ENCODE data around the gene PSMB11.
A peak's percentile ranks its signal among the peaks of the same experiment; 100 is the strongest.

The PSMB11 gene

DNA sequence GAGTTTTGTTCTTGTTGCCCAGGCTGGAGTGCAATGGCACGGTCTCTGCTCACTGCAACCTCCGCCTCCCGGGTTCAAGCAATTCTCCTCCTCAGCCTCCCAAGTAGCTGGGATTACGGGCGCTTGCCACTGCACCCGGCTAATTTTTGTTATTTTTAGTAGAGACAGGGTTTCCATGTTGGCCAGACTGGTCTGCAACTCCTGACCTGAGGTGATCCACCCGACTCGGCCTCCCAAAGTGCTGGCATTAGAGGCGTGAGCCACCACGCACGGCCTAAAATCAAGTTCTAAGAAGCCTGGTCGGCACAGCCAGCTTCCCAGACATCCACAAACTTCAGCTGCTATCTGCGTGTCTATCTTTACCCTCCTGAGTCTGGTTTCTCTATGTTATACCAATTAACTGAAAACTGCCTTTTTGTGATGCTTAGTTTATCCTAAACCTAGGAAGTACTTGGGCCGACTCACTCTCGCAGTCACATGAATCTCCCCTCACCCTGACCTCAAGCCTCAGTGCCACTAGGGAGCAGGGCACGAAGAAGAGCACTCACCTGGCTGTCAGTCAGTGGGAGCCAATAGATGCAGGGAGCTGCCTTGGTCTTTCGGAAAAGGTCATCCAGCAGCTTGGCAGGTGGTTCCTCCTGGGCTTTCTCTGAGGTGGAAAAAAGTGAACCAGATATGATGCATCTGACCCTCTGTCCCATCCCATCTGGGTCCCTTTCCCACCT, 18.7 kb downstream of the PSMB11 start:
- no peak for DNase-seq

DNA sequence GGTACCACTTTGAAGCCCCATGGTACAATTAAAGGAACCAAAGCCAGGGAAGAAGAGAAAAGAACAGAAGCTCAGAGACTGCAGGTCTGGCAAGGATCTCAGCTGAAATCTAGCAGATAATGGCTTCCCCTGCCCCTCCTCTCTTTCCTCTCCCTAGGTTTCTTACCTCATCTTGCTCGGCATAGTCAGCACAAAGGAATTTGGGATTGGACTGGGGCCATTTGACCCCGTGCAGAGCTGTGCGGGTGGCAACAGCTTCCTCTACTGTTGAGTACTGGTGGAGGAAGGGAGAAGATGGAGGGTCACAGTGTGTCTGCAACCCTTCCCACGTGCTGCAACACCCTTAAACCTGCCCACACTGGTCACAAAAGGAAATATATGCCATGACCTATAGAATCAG, 20.0 kb downstream of the PSMB11 start:
- no peak for DNase-seq

DNA sequence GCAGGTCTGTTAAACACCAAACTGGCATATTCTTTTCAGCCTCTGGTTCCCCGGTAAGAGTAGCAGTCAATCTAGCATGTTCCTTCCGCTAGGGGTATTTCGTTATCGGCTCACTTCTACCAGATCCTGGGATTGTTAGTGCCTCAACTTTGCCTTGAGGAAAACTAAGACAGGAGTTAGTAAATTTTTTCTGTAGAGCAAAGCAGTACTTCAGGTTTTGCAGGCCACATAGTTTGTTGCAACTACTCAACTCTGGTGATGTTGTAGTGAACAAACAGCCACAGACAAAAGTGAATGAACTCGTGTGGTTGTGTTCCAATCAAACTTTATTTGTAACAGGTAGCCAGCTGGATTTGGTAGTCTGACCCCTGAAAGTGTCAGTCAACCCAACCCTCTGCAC, 21.6 kb downstream of the PSMB11 start:
- DNase-seq = no peak

DNA sequence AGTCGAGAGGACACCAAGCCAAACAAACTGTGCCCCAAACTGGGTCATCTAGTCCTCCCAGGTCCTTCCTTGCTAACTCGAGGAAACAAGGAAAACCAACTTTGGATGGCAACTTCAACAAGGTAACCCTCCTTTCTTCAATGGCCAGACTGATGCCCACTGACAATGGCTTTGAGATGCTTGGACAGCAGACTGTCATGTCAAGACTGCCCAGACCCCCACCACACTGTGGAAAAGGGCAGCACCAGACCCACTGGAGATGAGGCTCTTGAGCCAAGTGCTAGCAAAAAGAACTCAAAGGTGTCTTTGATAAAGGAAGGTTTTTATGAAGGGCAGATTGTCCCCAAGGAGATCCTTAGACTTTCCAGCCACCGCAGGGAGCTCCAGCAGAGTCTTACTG, 24.4 kb downstream of the PSMB11 start:
- no peak for DNase-seq

DNA sequence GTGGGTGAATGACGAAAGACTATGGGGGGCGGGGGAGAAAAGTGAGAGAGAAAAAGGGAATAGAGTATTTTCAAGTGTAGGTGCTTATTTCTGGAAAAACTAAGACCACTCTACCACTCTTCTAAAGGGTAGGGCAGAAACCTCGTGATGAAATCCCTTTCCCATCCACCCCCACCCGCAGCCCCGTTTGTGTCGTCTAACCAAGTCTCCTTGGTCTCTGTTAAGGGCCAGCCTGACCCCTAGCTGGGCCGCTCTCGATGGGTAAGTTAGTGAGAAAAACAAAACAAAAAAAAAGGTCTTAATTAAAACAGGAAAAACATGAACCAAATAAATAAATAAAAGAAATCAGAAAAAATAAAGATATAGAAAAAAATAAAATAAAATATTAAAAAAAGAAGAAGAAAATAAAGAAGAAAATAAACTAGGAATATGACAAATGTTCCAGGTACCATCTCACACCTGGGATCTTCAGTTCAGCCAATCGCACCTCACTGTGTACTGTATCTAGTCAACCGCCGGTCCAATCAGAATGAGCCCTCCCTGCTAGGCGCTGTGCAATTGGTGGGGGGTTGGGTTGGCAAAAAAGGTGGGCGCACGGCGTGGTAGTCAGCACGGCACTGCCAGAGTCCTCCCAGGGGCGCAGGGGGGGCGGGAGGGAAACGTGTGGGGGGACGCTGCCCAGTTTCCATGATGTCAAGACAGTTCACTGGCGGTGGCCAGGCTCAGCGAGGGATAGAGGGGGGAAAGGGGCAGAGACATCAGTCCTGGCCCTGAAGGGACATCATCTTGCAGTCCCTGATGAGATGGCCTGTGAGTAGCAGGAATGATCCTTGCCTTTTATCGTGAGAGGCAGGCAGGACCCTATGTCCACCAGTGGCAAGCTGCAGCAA, 25.1 kb downstream of the PSMB11 start:
- no peak for DNase-seq

DNA sequence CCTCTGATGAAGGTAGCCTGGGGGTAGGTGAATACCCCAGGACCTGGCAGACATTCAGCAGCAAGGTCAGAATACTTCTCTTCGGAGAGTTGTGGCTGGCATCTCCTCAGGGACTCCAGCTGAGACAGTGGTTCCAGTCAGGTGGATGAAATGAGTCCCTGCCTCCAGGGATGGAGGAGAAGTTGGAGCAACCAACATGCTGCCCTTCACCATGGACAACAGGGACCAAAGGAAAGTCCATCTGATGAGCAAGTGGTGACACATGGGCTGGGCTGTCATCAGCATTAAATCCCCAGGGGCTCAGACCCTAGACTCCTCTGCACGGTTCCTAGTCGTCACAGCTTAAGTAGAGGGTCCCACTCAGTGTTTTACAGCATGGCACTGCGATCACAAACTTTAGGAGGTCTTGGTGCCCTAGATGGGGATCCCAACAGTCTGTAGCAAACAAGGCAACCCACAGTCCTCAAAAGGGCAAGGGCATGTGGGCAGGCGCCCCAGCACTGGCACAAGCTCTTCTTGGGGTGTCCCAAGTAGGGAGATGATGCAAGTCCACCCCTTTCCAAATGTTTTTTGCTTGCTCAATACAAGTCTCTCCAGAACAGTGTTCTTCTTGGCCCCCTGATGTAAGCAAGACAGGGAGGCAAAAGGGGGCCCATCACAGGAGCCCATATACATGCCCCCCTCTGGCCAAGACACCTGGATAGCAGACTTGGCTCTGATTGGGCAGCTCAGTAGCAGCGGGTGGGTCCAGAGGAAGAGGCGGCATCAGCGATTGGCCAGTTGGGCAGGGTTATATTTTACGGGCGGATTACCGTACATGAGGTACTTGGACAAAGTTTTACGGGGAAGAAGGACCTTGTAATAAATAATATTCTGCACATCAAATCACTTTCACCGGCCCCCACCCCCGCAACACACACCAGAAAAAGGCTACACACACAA, 26.1 kb downstream of the PSMB11 start:
- DNase-seq = no peak

DNA sequence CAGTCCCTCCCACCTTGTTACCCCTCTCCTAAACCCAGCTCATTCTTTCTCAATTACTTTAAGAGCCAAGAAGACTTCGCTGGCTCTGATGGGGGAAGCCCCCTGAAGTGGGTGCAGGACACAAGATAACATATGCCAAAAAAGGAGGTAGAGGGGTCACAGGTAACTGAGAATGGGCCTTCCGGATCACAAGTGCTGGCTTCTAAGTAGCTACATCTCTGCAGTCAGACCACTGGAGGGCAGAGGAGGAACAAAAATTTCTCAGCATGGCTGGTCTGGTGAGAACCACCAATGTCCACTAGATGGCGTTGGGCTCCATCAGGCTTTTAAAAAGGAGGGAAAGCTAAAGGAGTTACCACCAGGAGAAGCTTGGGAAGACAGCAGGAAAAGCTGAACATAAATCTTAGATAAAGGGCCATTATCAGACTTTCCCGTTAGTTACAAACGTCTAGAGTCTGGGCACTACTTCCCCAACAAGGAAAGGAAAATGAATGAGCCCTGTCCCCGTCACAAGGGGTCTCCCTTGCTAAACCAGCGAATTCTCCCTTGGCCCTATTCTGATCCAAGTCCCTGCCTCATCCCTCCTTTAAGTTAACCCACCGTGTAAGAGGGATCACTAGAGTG, 26.9 kb downstream of the PSMB11 start:
- DNase-seq = peak; percentile 78 to 87

DNA sequence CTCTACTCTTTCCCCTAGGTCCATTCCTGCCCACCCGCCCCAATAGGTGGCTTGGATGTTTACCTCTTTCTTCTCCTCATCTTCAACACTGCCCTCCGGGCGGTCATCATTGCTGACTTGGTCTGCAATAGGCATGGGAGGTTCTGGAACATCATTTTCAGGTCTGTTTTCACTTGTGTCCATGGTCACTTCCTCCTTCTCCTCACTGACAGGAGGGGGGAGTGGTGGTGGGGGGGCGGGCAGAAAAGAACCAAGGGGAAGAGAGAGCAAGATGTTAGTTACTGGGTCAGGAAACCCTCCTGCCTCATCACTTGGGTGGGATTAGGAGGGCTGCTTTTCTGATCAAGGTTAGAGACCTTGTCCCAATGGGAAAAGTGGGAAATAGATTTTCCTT, 27.4 kb downstream of the PSMB11 start:
- DNase-seq = no peak

DNA sequence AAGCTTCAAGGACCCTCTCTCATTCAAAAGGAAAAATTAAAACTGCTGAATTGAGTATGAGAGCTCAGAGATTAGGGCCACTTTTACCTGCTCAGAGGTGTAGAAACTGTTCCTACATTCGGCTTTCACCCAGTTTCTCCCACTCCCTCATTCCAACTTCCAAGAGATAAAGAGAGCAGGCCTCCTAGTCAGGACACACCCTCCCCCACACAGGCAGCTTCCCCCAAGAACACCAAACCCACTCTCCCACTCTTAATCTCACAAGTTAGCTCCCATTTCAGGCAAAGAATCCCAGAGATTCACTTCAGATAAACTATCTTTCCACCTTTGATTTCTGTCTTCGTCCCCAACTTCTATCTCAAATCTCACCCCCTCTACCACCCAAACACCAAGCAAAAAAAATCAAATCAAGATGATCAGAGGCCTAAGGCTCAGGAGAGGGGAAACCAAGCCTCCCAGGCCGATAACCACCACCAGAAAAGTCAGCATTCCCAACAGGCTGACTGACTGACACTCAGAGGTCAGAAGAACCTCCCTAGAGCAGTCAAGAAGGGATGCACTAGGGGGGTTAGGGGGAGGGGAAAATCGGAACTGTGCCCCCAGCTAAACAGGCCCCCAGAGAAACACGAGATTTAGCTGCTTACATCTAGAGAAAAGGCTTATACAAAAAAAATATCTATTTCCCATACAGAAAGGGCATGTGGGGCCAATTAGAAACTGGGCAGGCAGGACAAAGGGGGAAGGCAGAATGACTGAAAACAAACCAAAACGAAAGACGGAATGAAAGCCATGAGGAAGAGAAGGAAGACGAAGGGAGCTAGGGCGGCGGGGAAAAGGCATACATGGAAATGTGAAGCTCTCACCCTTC, 28.5 kb downstream of the PSMB11 start:
- no peak for DNase-seq

DNA sequence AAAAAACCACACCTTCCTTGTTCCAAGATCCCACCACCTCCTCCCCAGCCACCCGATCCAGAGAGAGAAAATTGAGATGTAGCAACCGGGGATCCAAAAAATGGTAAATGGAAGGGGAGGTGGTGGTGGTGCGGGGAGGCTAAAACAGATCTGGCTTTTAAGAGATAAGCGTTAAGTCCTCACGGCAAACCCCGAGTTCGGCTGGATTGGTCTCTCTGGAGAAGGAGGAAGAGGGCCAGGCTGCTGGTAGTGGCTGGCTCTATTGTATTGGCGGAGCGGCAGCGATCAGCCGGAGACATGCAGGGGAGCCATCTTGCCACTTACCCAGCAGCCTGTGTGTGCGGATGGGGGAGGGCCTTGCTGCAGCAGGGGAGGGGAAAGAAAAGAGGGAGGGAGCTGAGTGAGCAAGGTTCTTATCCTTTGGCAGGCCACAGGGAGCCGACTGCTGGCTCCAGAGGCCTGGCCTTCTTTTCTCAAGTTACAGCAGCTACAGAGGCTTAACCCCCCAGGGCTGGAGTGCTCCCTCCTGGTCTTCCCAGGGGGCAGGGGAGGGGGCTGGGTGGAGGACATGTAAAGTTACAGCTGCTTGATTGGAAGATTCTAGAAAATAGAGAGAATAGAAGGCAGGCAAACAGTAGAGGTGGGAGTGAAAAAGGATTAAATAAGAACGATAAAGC, 29.4 kb downstream of the PSMB11 start:
- peak; percentile 72 to 83 for DNase-seq

DNA sequence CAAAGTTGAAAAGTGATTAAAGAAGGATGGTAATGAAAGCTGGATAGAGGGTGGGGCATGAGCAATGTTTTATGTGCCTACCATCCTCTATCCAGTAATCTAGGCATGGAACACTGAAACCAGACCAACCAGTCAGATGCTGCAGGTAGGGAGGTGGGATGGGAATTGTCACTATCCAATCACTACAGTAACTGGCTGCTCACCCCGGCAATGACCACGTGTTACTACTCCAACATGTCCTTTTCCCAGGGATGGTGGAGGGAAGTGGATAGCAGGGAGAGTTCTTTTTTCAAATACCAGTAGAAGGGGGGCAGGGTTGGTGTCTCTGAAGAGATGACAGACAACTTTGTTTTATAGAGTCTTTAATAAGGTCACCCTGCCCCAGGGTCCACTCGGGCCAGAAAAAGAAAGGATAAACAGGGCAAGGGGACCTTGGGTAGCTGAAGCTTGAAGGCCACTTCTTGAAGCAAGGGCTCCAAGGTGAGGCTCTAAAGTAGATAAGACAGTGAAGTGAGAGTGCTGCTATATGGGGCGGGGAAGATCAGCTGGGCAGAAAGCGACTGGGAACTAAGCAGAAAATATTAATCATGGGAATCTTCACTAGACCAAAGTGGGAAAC, 30.0 kb downstream of the PSMB11 start:
- no peak for DNase-seq

DNA sequence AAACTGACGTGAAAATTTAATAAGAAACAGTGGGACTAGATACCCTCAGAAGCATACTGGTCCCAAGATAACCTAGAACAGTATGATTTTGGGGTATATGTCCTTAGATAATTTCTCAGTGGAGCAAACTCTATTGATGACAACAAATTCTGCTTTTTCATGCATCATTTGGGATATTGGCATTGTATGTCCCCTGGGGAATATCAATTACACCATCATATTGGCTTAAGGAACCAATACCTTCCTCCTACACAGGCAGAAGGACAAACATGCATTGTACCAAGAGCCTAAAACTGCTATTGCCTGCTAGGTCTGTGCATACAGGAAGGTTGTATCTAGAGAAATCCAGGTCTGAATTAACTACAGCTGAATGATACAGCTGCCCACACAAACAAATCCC, 32.9 kb downstream of the PSMB11 start:
- no peak for DNase-seq

DNA sequence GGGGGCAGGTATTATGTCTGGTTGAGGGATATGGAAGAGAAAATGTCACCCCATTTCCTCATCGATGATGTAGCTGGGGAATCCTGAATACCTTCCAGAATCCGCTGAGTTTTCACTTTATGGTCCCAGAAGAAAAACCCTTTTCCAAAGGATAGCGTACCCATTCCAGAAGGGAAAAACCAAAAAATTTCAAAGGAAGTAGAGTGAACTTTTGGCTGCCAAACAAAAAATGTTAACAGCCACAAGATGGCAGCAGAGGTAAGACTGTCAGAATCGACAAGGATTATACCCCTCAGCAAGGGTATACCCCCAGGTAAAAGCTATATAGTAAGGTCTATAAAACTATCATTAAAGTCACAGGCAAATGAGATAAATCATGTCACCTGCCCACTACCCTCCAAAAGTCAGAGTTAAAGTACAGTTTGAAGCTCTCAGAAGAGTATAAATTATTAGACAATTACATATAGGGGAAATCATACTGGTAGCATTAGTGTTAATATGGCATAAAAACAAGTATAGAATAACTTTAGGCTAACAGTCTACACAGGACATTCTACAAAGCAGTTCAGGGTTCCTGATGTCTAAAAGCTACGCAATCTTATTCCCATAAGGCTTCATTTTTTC, 34.9 kb downstream of the PSMB11 start:
- peak in 1 of 2 donors; percentile 62 for DNase-seq

DNA sequence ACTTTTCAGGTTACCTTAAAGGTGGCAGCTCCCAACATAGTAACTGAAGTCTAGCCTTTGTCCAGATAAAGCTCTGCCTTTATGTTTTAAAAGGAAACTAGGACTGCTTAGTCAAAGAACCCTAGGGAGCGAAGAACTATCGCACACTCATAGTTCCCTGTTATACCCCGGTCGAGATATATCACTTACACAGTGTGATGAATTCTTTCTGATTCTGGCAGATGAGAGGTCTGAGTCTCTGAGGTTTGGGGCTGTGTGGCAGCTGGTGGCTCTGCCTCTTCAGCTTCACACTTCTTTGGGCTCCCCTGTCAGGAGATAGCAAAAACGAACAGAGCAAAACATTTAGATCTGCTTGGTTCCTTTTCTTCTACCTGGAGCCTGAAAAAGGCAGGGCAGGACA, 36.0 kb downstream of the PSMB11 start:
- DNase-seq = no peak

DNA sequence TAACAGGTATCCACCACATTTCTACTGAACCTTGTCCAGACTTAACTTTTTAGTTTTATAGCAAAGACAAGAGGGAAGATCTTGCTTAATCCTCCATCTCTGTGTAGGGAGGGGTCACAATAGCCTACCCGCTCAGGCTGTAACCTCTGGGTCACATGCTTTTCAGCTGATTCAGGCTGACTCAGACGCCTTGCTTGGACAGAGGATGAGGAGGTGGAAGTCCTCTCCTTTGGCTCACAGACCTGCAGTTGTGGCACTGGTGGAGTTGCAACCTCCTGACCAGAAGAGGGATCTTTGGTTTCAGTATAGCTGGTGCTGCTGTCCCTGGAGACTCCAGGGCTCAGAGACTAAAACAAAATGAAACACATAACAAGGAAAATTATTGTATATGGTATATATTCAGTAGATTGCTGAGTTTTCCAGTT, 36.7 kb downstream of the PSMB11 start:
- DNase-seq = peak in 1 of 2 donors; percentile 63

DNA sequence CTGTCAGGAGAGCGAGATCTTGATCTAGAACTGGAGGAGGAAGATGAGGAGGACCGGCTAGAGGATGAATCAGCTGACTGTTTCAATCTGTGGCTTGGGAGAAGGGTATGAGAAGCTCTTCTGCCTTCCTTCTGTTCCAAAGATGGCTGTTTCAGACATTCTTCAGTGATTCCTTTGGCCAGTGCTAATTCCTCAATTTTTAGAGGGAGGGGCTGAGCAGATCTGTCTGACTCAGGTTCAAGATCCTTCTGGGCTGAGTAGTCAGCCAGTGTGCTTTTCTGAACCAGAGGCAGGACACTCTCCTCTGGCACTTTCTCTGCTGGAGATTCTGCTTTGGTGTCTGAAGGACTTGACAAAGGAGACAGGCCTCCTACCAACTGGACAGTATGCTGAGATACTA, 37.7 kb downstream of the PSMB11 start:
- DNase-seq = no peak

DNA sequence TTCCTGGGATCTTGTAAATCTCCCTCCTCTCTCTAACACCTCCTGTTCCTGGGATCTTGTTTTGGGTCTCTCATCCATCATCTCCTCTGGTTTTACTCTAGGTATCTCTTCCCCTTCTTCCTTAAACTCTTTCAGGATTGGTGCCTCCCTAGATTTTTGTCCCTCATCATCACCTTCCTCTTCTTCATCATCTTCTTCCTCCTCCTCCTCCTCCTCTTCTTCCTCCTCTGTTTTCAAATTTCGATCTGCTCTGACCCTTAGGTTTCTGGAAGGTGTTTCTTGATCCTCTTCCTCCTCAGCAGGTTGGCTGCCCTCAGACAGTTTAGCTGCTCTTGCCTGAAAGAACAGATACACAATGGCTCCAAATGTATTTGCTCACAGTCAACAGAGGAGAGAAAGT, 38.5 kb downstream of the PSMB11 start:
- no peak for DNase-seq

DNA sequence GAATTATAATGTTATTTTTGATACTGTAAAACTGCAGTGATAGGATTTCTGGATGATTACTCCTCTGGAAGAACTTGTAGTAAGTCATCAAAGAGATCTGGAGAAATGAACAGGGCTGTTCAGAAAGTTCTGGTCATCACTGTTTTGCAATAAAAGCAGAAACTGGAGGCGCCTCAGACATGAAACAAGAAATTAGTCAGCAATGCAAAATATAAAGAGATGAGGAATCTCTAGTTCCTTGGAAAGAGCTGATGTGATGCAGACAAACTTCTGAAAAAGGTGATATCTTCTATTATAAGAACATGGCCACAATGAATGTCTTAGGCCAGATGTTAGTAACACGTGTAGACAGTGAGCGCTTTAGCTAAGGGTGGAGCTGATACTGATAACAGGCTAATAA, 43.4 kb downstream of the PSMB11 start:
- DNase-seq = no peak

DNA sequence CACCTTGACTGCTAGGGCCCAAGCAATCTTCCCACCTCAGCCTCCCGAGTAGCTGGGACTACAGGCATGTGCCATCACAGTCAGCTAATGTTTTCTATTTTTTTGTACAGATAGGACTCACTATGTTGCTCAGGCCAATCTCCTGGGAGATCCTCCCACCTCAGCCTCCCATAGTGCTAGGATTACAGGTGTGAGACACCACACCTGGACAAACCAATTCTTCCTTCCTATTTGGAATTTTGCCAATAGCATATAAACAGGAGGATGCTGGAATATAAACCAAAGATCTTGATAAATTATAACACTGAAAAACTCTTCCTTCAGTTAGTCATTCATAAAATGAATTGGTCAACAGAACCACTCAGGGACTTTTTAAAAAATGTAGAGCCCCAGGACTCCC, 44.6 kb downstream of the PSMB11 start:
- no peak for DNase-seq

Data from CD4-positive, alpha-beta T cell treated with Interferon alpha-2 for 1 hour (primary cell).